Measurements from ENCODE around the gene BEST1.

GRCh38 chr11:62012832-62013461, 62.8 kb downstream of the BEST1 start:
- TF ChIP-seq GATA2 (IDR thresholded peaks at IDR 0.05; ENCODE audit: low read depth, low read length), result no peak
- TF ChIP-seq GATA3 (IDR thresholded peaks at IDR 0.05; ENCODE audit: low read depth, low read length), result no peak

Data from SH-SY5Y (cell line).